HCT116 (cell line): ENCODE data around the gene PFKP. TPM values are rescaled to one million over a fixed set of nuclear protein-coding genes. Genes with fewer than 3 reads are reported as not detected.

Source experiments
- ATAC-seq: fragments of 200-7000 bp; cut with Tn5 transposase; 2 replicates; pipeline ENCODE4 v1.9.1; 2020; ENCODE audit warnings: mild to moderate bottlenecking, moderate library complexity
- BruUV-seq: library from RNA; stranded (reverse); fragments of 400-500 nt; replicated peaks from 2 replicates; lab custom pipeline; 2021; lab: Mats Ljungman, UMichigan
- CTCF ChIA-PET: fragments of 300-600 bp; sonication (Branson Sonifier 250); formaldehyde crosslinking; loops from one replicate; lab custom pipeline; 2021; ENCODE audit warnings: antibody characterized with exemption; lab: Charles Lee
- POLR2A ChIA-PET: fragments of 300-600, 350-600 bp; sonication (Branson Sonifier 250); formaldehyde crosslinking; loops from one replicate; lab custom pipeline; 2021; ENCODE audit warnings: antibody characterized with exemption; lab: Charles Lee
- RAD21 ChIA-PET, 2 experiments: fragments of 300-600 bp; sonication (Branson Sonifier 250); formaldehyde crosslinking; loops; one replicate each; lab custom pipeline; 2023; ENCODE audit warnings: low total read pairs in 2 of 2; ENCODE audit not compliant: uncharacterized antibody in 2 of 2, unreplicated experiment in 2 of 2, low non-redundant PET in 1 of 2; lab: Charles Lee
- DNase-seq: peaks from one replicate; pipeline ENCODE4 v3.0.0-alpha.2; 2010; ENCODE audit warnings: low read depth, low spot score
- H2AFZ ChIP-seq: fragments of 200-600 bp; shearing (Covaris generic), sonication (generic); 2 replicates; pipeline ENCODE4 v1.6.1; 2017; ENCODE audit warnings: low read depth, mixed run types, mixed read lengths, antibody characterized with exemption, low read length; ENCODE audit not compliant: poor library complexity, severe bottlenecking
- H3K27ac ChIP-seq: 2 replicates; pipeline ENCODE4 v1.5.1; 2012; ENCODE audit warnings: low read depth, low read length
- H3K27me3 ChIP-seq: fragments of 200-600 bp; sonication (generic); 2 replicates; pipeline ENCODE4 v1.6.1; 2016; ENCODE audit warnings: mixed run types, low read length, mixed read lengths; ENCODE audit not compliant: insufficient read depth
- H3K36me3 ChIP-seq, 2 experiments: fragments of 200-500 bp in 1 of 2; fragments of 200-600 bp in 1 of 2; sonication (Bioruptor generic) in 1 of 2; sonication (generic) in 1 of 2; 2 replicates each; pipeline versions ENCODE4 v1.5.1 to v1.6.1; 2014 to 2016; ENCODE audit warnings: low read length in 2 of 2, inconsistent platforms in 1 of 2, mixed read lengths in 1 of 2, mixed run types in 1 of 2; ENCODE audit not compliant: insufficient read depth in 2 of 2, control insufficient read depth in 1 of 2
- H3K4me1 ChIP-seq, 2 experiments: fragments of 200-600 bp in 1 of 2; sonication (generic) in 1 of 2; 2 replicates each; pipeline versions ENCODE4 v1.5.1 to v1.6.1; 2012 to 2017; ENCODE audit warnings: low read length in 2 of 2, inconsistent platforms in 1 of 2, mild to moderate bottlenecking in 1 of 2, mixed read lengths in 1 of 2, mixed run types in 1 of 2, moderate library complexity in 1 of 2; ENCODE audit not compliant: insufficient read depth in 2 of 2, control insufficient read depth in 1 of 2
- H3K4me2 ChIP-seq: fragments of 200-600 bp; sonication (generic); 2 replicates; pipeline ENCODE4 v1.6.1; 2017; ENCODE audit warnings: mixed run types, low read length, mixed read lengths
- H3K4me3 ChIP-seq, 2 experiments: fragments of 200-600 bp in 1 of 2; sonication (generic) in 1 of 2; replicated peaks in 1 of 2; 2 replicates each; pipeline ENCODE4 v1.5.1; 2011 to 2016; ENCODE audit warnings: low read length in 2 of 2, control low read depth in 1 of 2, low read depth in 1 of 2, mild to moderate bottlenecking in 1 of 2, mixed read lengths in 1 of 2, mixed run types in 1 of 2
- H3K79me2 ChIP-seq: fragments of 200-600 bp; sonication (generic); 2 replicates; pipeline ENCODE4 v1.6.1; 2017; ENCODE audit warnings: mild to moderate bottlenecking, mixed run types, low read length, moderate library complexity, mixed read lengths; ENCODE audit not compliant: insufficient read depth
- H3K9ac ChIP-seq: fragments of 200-600 bp; sonication (generic); 2 replicates; pipeline ENCODE4 v1.6.1; 2016; ENCODE audit warnings: low read length, mixed read lengths
- H3K9me2 ChIP-seq: fragments of 200-600 bp; sonication (generic), shearing (Covaris generic); 2 replicates; pipeline ENCODE4 v1.6.1; 2017; ENCODE audit warnings: mixed run types, mild to moderate bottlenecking, moderate library complexity; ENCODE audit not compliant: insufficient read depth
- H3K9me3 ChIP-seq, 2 experiments: fragments of 200-500 bp in 1 of 2; fragments of 200-600 bp in 1 of 2; sonication (Bioruptor generic) in 1 of 2; sonication (generic) in 1 of 2; 2 replicates each; pipeline ENCODE4 v1.6.1; 2014 to 2017; ENCODE audit warnings: low read length in 2 of 2, mixed read lengths in 2 of 2, inconsistent platforms in 1 of 2, low read depth in 1 of 2, mild to moderate bottlenecking in 1 of 2, mixed run types in 1 of 2, moderate library complexity in 1 of 2; ENCODE audit not compliant: control insufficient read depth in 1 of 2, insufficient read depth in 1 of 2
- H4K20me1 ChIP-seq: fragments of 200-600 bp; sonication (generic), shearing (Covaris generic); 2 replicates; pipeline ENCODE4 v1.6.1; 2017; ENCODE audit warnings: mixed run types, mild to moderate bottlenecking, moderate library complexity; ENCODE audit not compliant: insufficient read depth
- ATF3 ChIP-seq: IDR thresholded peaks from 2 replicates; pipeline ENCODE4 v1.6.1; 2012
- CEBPB ChIP-seq: IDR thresholded peaks from 2 replicates; pipeline ENCODE4 v1.6.1; 2012; ENCODE audit warnings: low read depth
- CTCF ChIP-seq, 3 experiments: fragments of 200-600 bp in 1 of 3; sonication (generic) in 1 of 3; IDR thresholded peaks in 2 of 3; conservative IDR thresholded peaks in 1 of 3; 2 replicates each; pipeline ENCODE4 v1.5.1; 2012 to 2017; ENCODE audit warnings: low read depth in 2 of 3, low read length in 2 of 3, antibody characterized with exemption in 1 of 3, borderline replicate concordance in 1 of 3, control low read depth in 1 of 3, mild to moderate bottlenecking in 1 of 3, mixed read lengths in 1 of 3, mixed run types in 1 of 3, moderate library complexity in 1 of 3; ENCODE audit not compliant: insufficient read depth in 1 of 3
- EGR1 ChIP-seq: IDR thresholded peaks from 2 replicates; pipeline ENCODE4 v1.6.1; 2012; ENCODE audit warnings: low read depth
- ELF1 ChIP-seq: IDR thresholded peaks from 2 replicates; pipeline ENCODE4 v1.6.1; 2012; ENCODE audit warnings: low read depth, borderline replicate concordance
- EZH2 ChIP-seq: fragments of 200-600 bp; sonication (generic); IDR thresholded peaks from 2 replicates; pipeline ENCODE4 v1.6.1; 2017; ENCODE audit warnings: antibody characterized with exemption, mixed run types
- EZH2phosphoT487 ChIP-seq: fragments of 200-600 bp; IDR thresholded peaks from 2 replicates; pipeline ENCODE4 v1.6.1; 2018; ENCODE audit warnings: antibody characterized with exemption, borderline replicate concordance
- FOSL1 ChIP-seq: IDR thresholded peaks from 2 replicates; pipeline ENCODE4 v1.6.1; 2012; ENCODE audit warnings: low read depth
- JUND ChIP-seq: IDR thresholded peaks from 2 replicates; pipeline ENCODE4 v1.6.1; 2012
- MAX ChIP-seq: IDR thresholded peaks from 2 replicates; pipeline ENCODE4 v1.6.1; 2012
- POLR2A ChIP-seq: IDR thresholded peaks from 2 replicates; pipeline ENCODE4 v1.7.0; 2011; ENCODE audit warnings: borderline replicate concordance; ENCODE audit not compliant: insufficient read depth, insufficient read length; ENCODE audit errors: extremely low read depth
- POLR2AphosphoS5 ChIP-seq: IDR thresholded peaks from 2 replicates; pipeline ENCODE4 v1.6.1; 2011; ENCODE audit warnings: mild to moderate bottlenecking, low read depth, low read length, moderate library complexity
- RAD21 ChIP-seq: IDR thresholded peaks from 2 replicates; pipeline ENCODE4 v1.6.1; 2012; ENCODE audit warnings: low read depth, mild to moderate bottlenecking
- SIN3A ChIP-seq: IDR thresholded peaks from 2 replicates; pipeline ENCODE4 v1.6.1; 2012; ENCODE audit warnings: low read depth
- SP1 ChIP-seq: IDR thresholded peaks from 2 replicates; pipeline ENCODE4 v1.6.1; 2012; ENCODE audit warnings: low read depth
- TCF7L2 ChIP-seq: IDR thresholded peaks from 2 replicates; pipeline ENCODE4 v1.7.0; 2011; ENCODE audit warnings: borderline replicate concordance, inconsistent platforms; ENCODE audit not compliant: insufficient read depth, insufficient read length; ENCODE audit errors: extremely low read depth
- YY1 ChIP-seq: IDR thresholded peaks from 2 replicates; pipeline ENCODE4 v1.6.1; 2011; ENCODE audit warnings: low read length, low read depth, moderate library complexity, mild to moderate bottlenecking; ENCODE audit not compliant: insufficient replicate concordance; ENCODE audit errors: extremely low read depth
- ZFX ChIP-seq: fragments of 450-650 bp; IDR thresholded peaks from 2 replicates; pipeline ENCODE4 v1.6.1; 2017
- ZNF274 ChIP-seq: fragments of 200-500 bp; sonication (Bioruptor generic); IDR thresholded peaks from 2 replicates; pipeline ENCODE4 v1.6.1; 2014; ENCODE audit warnings: mild to moderate bottlenecking, low read depth, low read length, inconsistent platforms
- intact Hi-C: fragments of 100-400 bp; cut with micrococcal nuclease; formaldehyde crosslinking; loops from 2 replicates; pipeline ENCODE4 v1.10.0; 2022
- total RNA-seq: library from RNA; stranded (reverse); gene quantifications from one replicate; pipeline ENCODE4 v1.2.1, GENCODE V29; 2021; ENCODE audit not compliant: unreplicated experiment

The PFKP gene
- total RNA-seq, 1 experiment from 2014 or later, result 237 TPM

- ChIA-PET POLR2A (interaction anchor here (1.3 kb wide), 1 partner anchor 15 kb away, joined by 4 read pairs; no protein-coding TSS in a partner anchor), RAD21 (no interaction called here), CTCF (no interaction called here)
- no peak for DNase-seq
- no peak overlapping the region for H3K27ac ChIP-seq
- H3K9me2 ChIP-seq, result no peaks in the 10 kb centered on the region
- H3K36me3 ChIP-seq, result peaks cover 10 to 36% of the 10 kb centered on the region in 2 experiments; a peak in 3 of 4 replicates
- no peaks in the 10 kb centered on the region for H3K9me3 ChIP-seq
- BruUV-seq, result no TSS peak
- H3K79me2 ChIP-seq, result peaks cover 98% of the 10 kb centered on the region
- no peaks in the 10 kb centered on the region for H3K27me3 ChIP-seq
- no peak overlapping the region for H3K4me2 ChIP-seq
- H4K20me1 ChIP-seq, result peaks cover 42% of the 10 kb centered on the region; the same call in 1 of the 2 replicates
- no peak overlapping the region for H2AFZ ChIP-seq
- no peak for ATAC-seq
- intact Hi-C loops, result no loop called here
- H3K9ac ChIP-seq, result no peak overlapping the region
- TF ChIP-seq EZH2phosphoT487 (no peak), TCF7L2 (no peak), EGR1 (no peak), POLR2AphosphoS5 (no peak), CEBPB (no peak), FOSL1 (no peak), ZNF274 (no peak), EZH2 (no peak), YY1 (no peak), ATF3 (no peak), RAD21 (no peak), SP1 (no peak), ELF1 (no peak), CTCF (IDR thresholded peaks at IDR 0.05 in 2 of 3, conservative IDR thresholded peaks at IDR 0.05 in 1 of 3; ENCODE audit: borderline replicate concordance in 1 of 3, insufficient read depth in 1 of 3, low read depth in 2 of 3, low read length in 2 of 3) (no peak), POLR2A (no peak), MAX (no peak), SIN3A (no peak), ZFX (no peak), JUND (no peak)
- no peak overlapping the region for H3K4me3 ChIP-seq
- peaks cover 37 to 65% of the 10 kb centered on the region in 2 experiments for H3K4me1 ChIP-seq
Observed at GRCh38 chr10:3076138-3076537, 8.8 kb downstream of the PFKP start.
